GM20000 (cell line): ENCODE results near the gene RPS6KA1.

ENCODE experiments used
- DNase-seq: peaks from one replicate; pipeline ENCODE4 v3.0.0; 2012; ENCODE audit warnings: low spot score
- CTCF ChIP-seq: IDR thresholded peaks from 2 replicates; pipeline ENCODE4 v1.5.1; 2012; ENCODE audit warnings: mild to moderate bottlenecking, control low read depth; ENCODE audit errors: extremely low read depth, missing control alignments

Gene RPS6KA1

GRCh38 chr1:26545969-26546323 lies 16.4 kb downstream of the RPS6KA1 start:
- TF ChIP-seq CTCF, result no peak
- no peak for DNase-seq

GRCh38 chr1:26546375-26546774 lies 16.8 kb downstream of the RPS6KA1 start:
- no peak for DNase-seq
- no peak for TF ChIP-seq CTCF

GRCh38 chr1:26546819-26547218 lies 17.3 kb downstream of the RPS6KA1 start:
- no peak for TF ChIP-seq CTCF
- no peak for DNase-seq

- DNase-seq, result no peak
Measured at GRCh38 chr1:26548841-26549240, 19.3 kb downstream of the RPS6KA1 start.

GRCh38 chr1:26550946-26551345 lies 21.4 kb downstream of the RPS6KA1 start:
- TF ChIP-seq CTCF, result no peak
- DNase-seq, result no peak

More at GRCh38 chr1:26548841-26549240, 19.3 kb downstream of the RPS6KA1 start:
- TF ChIP-seq CTCF, result no peak

GRCh38 chr1:26552720-26553119 lies 23.2 kb downstream of the RPS6KA1 start:
- TF ChIP-seq CTCF, result no peak
- DNase-seq, result no peak

- no peak for DNase-seq
- TF ChIP-seq CTCF, result no peak
Measured at GRCh38 chr1:26553942-26554682, 24.6 kb downstream of the RPS6KA1 start.
